A549 (cell line): Measurements from ENCODE around the gene SLC5A5. TPM values are rescaled to one million over a fixed set of nuclear protein-coding genes. Genes with fewer than 3 reads are reported as not detected.

Experiments
- ATAC-seq, 2 experiments: fragments of 200-7000 bp in 1 of 2; fragments of >200 bp in 1 of 2; cut with Nextera tagmentation in 1 of 2; cut with Tn5 transposase in 1 of 2; 3 replicates each; pipeline versions ENCODE4 v1.8.0 to v1.9.1; 2018 to 2020; ENCODE audit warnings: mild to moderate bottlenecking in 1 of 2, moderate library complexity in 1 of 2
- CTCF ChIA-PET: fragments of 300-600 bp; sonication (Branson Sonifier 250); formaldehyde crosslinking; extraction: SDS; loops from one replicate; lab custom pipeline; 2021; ENCODE audit warnings: antibody characterized with exemption, inconsistent platforms; lab: Yijun Ruan, JAX
- POLR2A ChIA-PET: fragments of 350-600 bp; formaldehyde crosslinking; extraction: SDS; loops from one replicate; lab custom pipeline; 2021; ENCODE audit warnings: antibody characterized with exemption, inconsistent platforms; lab: Yijun Ruan, JAX
- DNase-seq, 2 experiments: peaks; one replicate each; pipeline versions ENCODE4 v3.0.0 to v3.0.0-alpha.2; 2011 to 2016; ENCODE audit warnings: low read depth in 1 of 2, low spot score in 1 of 2
- FAIRE-seq: peaks from 2 replicates; lab custom pipeline; 2011; peaks lifted over from hg19 to GRCh38; lab: Jason Lieb, UNC
- H3K27ac ChIP-seq, 2 experiments: fragments of >200 bp; sonication (Bioruptor Twin); formaldehyde crosslinking; 3 replicates each; pipeline ENCODE4 v1.5.1; 2016 to 2017
- H3K4me1 ChIP-seq: fragments of >200 bp; sonication (Bioruptor Twin); formaldehyde crosslinking; 3 replicates; pipeline ENCODE4 v1.6.1; 2016
- H3K4me2 ChIP-seq: fragments of >200 bp; sonication (Bioruptor Twin); formaldehyde crosslinking; 3 replicates; pipeline ENCODE4 v1.6.1; 2016
- H3K4me3 ChIP-seq: fragments of >200 bp; sonication (Bioruptor Twin); formaldehyde crosslinking; 3 replicates; pipeline ENCODE4 v1.5.1; 2016
- H3K9me3 ChIP-seq: fragments of >200 bp; sonication (Bioruptor Twin); formaldehyde crosslinking; 3 replicates; pipeline ENCODE4 v1.6.1; 2016
- BHLHE40 ChIP-seq: IDR thresholded peaks from 2 replicates; pipeline ENCODE4 v1.6.1; 2012; ENCODE audit warnings: low read depth, low read length, inconsistent platforms
- FOSB ChIP-seq: fragments of 250-450 bp; sonication (Bioruptor Pico); IDR thresholded peaks from 2 replicates; pipeline ENCODE4 v1.5.0; 2020; ENCODE audit warnings: mild to moderate bottlenecking, moderate library complexity
- FOSL2 ChIP-seq, 2 experiments: fragments of 450-650 bp in 1 of 2; fragments of >200 bp in 1 of 2; sonication (Bioruptor Twin) in 1 of 2; formaldehyde crosslinking; IDR thresholded peaks; 2 replicates each; pipeline versions ENCODE4 v1.5.0 to v1.6.1; 2016 to 2020; ENCODE audit warnings: mild to moderate bottlenecking in 1 of 2, moderate library complexity in 1 of 2
- GATA3 ChIP-seq: IDR thresholded peaks from 2 replicates; pipeline ENCODE4 v1.6.1; 2012; ENCODE audit warnings: borderline replicate concordance
- HOXB5 ChIP-seq: fragments of 250-450 bp; sonication (Bioruptor Pico); IDR thresholded peaks from 2 replicates; pipeline ENCODE4 v1.5.0; 2020; ENCODE audit warnings: mild to moderate bottlenecking, moderate library complexity
- JUN ChIP-seq, 2 experiments: fragments of >200 bp; sonication (Bioruptor Twin); formaldehyde crosslinking; IDR thresholded peaks; 2 replicates in 1 of 2; 3 replicates in 1 of 2; pipeline ENCODE4 v1.6.1; 2016 to 2017
- KDM1A ChIP-seq: fragments of 200-600 bp; sonication (generic); IDR thresholded peaks from 2 replicates; pipeline ENCODE4 v1.6.1; 2016; ENCODE audit warnings: low read depth, mild to moderate bottlenecking
- MAFK ChIP-seq: fragments of 450-650 bp; IDR thresholded peaks from 2 replicates; pipeline ENCODE4 v1.6.1; 2014; ENCODE audit not compliant: partially characterized antibody
- MAZ ChIP-seq: fragments of 150-350 bp; IDR thresholded peaks from 2 replicates; pipeline ENCODE4 v1.6.1; 2014; ENCODE audit warnings: antibody characterized with exemption, low read depth, low read length, borderline replicate concordance
- PHF8 ChIP-seq: fragments of 200-600 bp; sonication (generic); IDR thresholded peaks from 2 replicates; pipeline ENCODE4 v1.6.1; 2016; ENCODE audit warnings: low read depth, mild to moderate bottlenecking, antibody characterized with exemption, moderate library complexity, borderline replicate concordance
- RCOR1 ChIP-seq: fragments of 150-350 bp; IDR thresholded peaks from 2 replicates; pipeline ENCODE4 v1.6.1; 2014; ENCODE audit warnings: antibody characterized with exemption, low read length, low read depth
- SREBF2 ChIP-seq: fragments of 450-650 bp; IDR thresholded peaks from 2 replicates; pipeline ENCODE4 v1.6.1; 2014; ENCODE audit warnings: mild to moderate bottlenecking, moderate library complexity
- TP53 ChIP-seq: fragments of 250-450 bp; sonication (Bioruptor Pico); IDR thresholded peaks from 2 replicates; pipeline ENCODE4 v1.5.0; 2021; ENCODE audit warnings: mild to moderate bottlenecking, moderate library complexity
- ZFP36 ChIP-seq: fragments of 450-650 bp; IDR thresholded peaks from 2 replicates; pipeline ENCODE4 v1.6.1; 2014; ENCODE audit warnings: borderline replicate concordance; ENCODE audit not compliant: partially characterized antibody
- ZNF302 ChIP-seq: fragments of 250-450 bp; sonication (Bioruptor Pico); IDR thresholded peaks from 2 replicates; pipeline ENCODE4 v1.9.0; 2021; ENCODE audit warnings: inconsistent platforms, mild to moderate bottlenecking, moderate library complexity
- ZSCAN20 ChIP-seq: fragments of 250-450 bp; sonication (Bioruptor Pico); IDR thresholded peaks from 2 replicates; pipeline ENCODE4 v1.8.0; 2022; ENCODE audit warnings: mild to moderate bottlenecking, moderate library complexity
- WGBS: methylation state at CpG from one replicate; pipeline ENCODE4 v1.1.6; 2017; ENCODE audit errors: missing lambda C conversion rate; 5-methylcytosine and 5-hydroxymethylcytosine counted together
- polyA plus RNA-seq, 4 experiments: library from polyadenylated mRNA; depleted of rRNA in 3 of 4; stranded (reverse); fragments of >200 nt; fragmentation: RNase III in 1 of 4; extraction: RNeasy Plus Mini Kit Qiagen cat#74134 plus additional on column Dnase treatment in 1 of 4; gene quantifications; 2 replicates in 3 of 4; 3 replicates in 1 of 4; pipeline ENCODE4 v1.2.3, GENCODE V29; 2011 to 2017
- TF ChIP-seq, protein P1 (sequence below): fragments of >200 bp; sonication (Bioruptor Twin); formaldehyde crosslinking; IDR thresholded peaks from 3 replicates; pipeline ENCODE4 v1.6.1; 2016
- TF ChIP-seq, protein P2 (sequence below): fragments of >200 bp; sonication (Bioruptor Twin); formaldehyde crosslinking; IDR thresholded peaks from 3 replicates; pipeline ENCODE4 v1.5.1; 2016

SLC5A5 gene
- polyA plus RNA-seq, 2 of the 4 experiments (the other 2 are of a cell fraction), result 0.06 to 0.25 TPM

DNA sequence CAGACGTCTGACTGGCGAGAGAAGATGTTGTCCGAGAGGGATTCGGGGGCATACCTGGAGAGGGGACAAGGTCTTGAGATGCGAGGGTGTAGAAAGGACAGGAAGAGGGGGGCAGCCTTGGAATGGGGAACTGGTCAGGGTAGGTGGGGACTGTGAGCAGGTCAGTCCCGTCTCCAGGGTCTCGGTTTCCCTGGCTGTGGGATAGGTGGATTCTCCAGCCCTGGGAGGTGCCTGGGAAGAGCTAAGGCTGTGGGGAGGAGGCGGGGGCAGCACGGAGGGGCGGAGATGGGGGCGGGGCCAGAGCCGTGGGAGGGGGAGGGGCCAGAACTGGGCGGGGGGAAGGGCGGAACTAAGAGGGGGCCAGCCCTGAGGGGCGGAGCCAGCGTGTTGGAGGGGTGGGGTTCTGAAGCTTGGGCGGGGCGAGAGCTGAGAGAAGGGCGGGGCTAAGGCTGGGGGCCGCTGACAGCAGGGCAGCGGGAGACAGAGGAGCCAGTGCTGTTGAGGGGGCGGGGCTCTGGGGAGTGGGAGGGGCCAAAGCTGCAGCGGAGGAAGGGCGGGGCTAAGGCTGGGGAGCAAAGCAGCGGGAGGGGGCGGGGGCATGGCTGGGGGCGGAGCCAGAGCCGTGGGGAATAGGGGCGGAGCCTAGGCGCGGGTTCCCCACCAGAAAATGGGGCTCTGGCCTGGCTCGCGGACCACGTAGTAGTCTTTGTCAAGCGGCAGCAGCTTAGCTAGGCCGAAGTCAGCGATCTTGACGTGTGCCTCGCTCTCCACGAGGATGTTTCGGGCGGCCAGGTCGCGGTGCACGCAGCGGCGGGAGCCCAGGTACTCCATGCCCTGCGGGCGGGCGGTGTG, 41.0 kb upstream of the SLC5A5 start (continued):
- no peak for TF ChIP-seq TP53

DNA sequence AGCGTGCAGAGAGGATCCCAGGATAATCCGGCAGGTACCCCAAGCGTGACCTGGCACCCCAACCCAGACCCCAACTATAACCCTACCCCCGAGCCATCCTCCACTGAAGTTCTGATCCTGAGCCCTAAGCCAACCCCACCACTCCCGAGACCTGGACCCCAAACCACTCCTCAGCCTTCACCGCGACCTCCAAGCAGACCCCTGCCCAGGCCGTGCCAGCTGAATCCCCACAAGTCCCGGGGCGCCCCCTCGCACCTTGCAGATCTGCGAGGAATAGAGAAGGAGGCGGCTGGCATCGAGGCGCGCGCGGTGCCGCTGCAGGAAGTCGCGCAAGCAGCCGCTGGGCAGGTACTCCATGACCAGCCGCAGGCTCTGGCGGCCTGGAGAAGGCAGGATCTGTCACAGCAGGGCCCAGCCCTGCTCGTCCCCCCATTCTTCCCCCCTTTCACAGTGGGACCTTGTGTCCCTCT, 40.3 kb upstream of the SLC5A5 start:
- ChIA-PET CTCF (interaction anchor here (1.9 kb wide), 1 partner anchor 24 kb away, joined by 9 read pairs; no protein-coding TSS in a partner anchor), POLR2A (interaction anchor here (1.0 to 1.3 kb wide), 2 partner anchors 20 to 28 kb away, joined by 3 to 9 read pairs; partner anchors contain the start of gene RPL18A)
- Histone ChIP-seq H3K4me2 (no peak overlapping the region; the same call in 2 of the 3 replicates), H3K27ac (0 out of 6 replicates have a peak overlapping the region, but pooled peaks of 1 of the 2 experiments have one; percentile 38), H3K4me3 (no peak overlapping the region), H3K4me1 (peaks cover 4% of the 10 kb centered on the region; the same call in 1 of the 3 replicates), H3K9me3 (no peaks in the 10 kb centered on the region)
- TF ChIP-seq HOXB5 (no peak), GATA3 (no peak), RCOR1 (no peak), ZSCAN20 (CRISPR knock-in tag) (no peak), ZNF302 (CRISPR knock-in tag) (no peak), MAFK (no peak), TP53 (no peak), MAZ (no peak), JUN (IDR thresholded peaks at IDR 0.05) (no peak), BHLHE40 (no peak), FOSL2 (IDR thresholded peaks at IDR 0.05) (no peak), FOSL2 (CRISPR knock-in tag; IDR thresholded peaks at IDR 0.05) (no peak), SREBF2 (no peak), PHF8 (no peak), FOSB (CRISPR knock-in tag) (no peak)
- TF ChIP-seq, protein P1, sequence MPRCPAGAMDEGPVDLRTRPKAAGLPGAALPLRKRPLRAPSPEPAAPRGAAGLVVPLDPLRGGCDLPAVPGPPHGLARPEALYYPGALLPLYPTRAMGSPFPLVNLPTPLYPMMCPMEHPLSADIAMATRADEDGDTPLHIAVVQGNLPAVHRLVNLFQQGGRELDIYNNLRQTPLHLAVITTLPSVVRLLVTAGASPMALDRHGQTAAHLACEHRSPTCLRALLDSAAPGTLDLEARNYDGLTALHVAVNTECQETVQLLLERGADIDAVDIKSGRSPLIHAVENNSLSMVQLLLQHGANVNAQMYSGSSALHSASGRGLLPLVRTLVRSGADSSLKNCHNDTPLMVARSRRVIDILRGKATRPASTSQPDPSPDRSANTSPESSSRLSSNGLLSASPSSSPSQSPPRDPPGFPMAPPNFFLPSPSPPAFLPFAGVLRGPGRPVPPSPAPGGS, result no peak
- DNase-seq (no peak), FAIRE-seq (no peak), ATAC-seq (no peak)
- WGBS, result 90% methylated on average over 6 of the region's 25 CpGs

DNA sequence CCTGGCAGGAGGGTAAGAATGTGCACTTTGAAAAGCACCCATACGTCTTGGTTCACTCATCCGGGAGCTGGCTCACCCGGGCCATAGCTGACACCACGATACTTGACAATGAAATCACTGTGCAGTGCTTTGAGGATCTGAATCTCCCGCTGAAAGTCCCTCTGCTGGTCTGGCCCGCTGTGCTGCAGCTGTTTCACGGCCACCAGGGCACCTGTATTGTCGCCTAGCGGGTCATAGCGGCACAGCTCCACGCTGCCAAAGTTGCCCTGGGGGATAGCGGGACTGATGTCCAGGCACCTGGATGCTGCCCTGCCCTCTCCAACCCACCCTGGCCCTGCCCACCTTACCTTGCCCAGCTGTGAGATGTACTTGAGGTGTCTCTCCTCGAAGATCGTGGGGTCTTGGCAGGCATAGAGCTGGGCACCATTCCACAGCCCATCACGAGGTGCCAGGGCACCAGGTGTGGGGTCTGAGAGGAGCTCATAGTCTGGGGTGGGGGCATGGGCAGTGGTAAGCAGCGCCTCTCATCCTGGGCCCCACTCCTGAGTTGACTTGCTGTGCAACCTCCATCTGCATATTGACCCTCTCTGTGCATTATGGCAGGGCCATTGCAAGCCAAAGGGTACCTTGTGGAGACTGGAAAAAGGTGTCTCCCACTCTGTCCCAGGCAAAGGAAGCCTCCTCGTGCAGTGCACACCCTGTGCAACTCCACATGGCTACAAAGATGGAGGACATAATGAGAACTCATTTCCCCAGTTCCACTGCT, 39.1 kb upstream of the SLC5A5 start:
- no peak for ATAC-seq
- 83% methylated on average over 15 of the region's 17 CpGs for WGBS

More for the DNA sequence above, 39.1 kb upstream of the SLC5A5 start:
- TF ChIP-seq, protein P2, sequence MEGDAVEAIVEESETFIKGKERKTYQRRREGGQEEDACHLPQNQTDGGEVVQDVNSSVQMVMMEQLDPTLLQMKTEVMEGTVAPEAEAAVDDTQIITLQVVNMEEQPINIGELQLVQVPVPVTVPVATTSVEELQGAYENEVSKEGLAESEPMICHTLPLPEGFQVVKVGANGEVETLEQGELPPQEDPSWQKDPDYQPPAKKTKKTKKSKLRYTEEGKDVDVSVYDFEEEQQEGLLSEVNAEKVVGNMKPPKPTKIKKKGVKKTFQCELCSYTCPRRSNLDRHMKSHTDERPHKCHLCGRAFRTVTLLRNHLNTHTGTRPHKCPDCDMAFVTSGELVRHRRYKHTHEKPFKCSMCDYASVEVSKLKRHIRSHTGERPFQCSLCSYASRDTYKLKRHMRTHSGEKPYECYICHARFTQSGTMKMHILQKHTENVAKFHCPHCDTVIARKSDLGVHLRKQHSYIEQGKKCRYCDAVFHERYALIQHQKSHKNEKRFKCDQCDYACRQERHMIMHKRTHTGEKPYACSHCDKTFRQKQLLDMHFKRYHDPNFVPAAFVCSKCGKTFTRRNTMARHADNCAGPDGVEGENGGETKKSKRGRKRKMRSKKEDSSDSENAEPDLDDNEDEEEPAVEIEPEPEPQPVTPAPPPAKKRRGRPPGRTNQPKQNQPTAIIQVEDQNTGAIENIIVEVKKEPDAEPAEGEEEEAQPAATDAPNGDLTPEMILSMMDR, result no peak
- peak; percentile 33; the same call in 1 of the 2 replicates for TF ChIP-seq KDM1A
- TF ChIP-seq ZFP36, result peak; percentile 9
- FAIRE-seq (no peak), DNase-seq (no peak)
- Histone ChIP-seq H3K27ac (no peak overlapping the region), H3K9me3 (no peaks in the 10 kb centered on the region), H3K4me3 (no peak overlapping the region), H3K4me2 (no peak overlapping the region), H3K4me1 (peaks cover 4% of the 10 kb centered on the region; the same call in 1 of the 3 replicates)
- POLR2A ChIA-PET, result interaction anchor here (0.5 kb wide), 1 partner anchor 8 kb away, joined by 3 read pairs; no protein-coding TSS in a partner anchor
- CTCF ChIA-PET, result interaction anchor here (0.9 to 1.9 kb wide), 3 partner anchors 10 to 27 kb away, joined by 4 to 9 read pairs (median 4); partner anchors contain the start of gene RPL18A
